Measurements from ENCODE around the gene P2RY13.

The P2RY13 gene

DNA sequence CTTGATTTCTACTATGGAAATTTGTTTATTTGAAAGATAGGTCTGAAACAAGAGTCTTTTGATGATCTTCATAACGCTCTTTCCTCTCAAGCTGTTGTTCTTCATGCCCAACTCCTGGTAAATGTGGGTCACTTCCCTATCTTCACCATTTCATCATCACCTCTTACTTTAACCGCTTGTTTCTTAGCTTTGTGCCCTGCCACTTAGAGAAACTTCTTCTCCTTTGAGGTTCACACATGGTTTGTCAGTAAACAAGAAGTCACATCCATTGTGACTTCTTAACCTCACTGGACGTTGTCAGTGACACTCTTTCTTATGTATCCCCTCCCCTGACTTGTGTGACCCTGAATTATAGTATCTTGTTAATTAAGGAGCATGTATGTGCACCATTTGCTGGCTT lies 16.9 kb upstream of the P2RY13 start:
- Mint-ChIP-seq H3K4me1 (peaks cover 8% of the 10 kb centered on the region), H3K27me3 (peaks cover 70% of the 10 kb centered on the region), H3K9me3 (no peaks in the 10 kb centered on the region), H3K4me3 (no peak overlapping the region), H3K36me3 (ENCODE audit: insufficient read depth) (no peaks in the 10 kb centered on the region), H3K27ac (ENCODE audit: low read depth) (no peak overlapping the region)
- DNase-seq (ENCODE audit: low spot score in 2 of 2) (no peak), ATAC-seq (replicated peaks; ENCODE audit: extremely low read depth, poor library complexity, severe bottlenecking) (no peak)

DNA sequence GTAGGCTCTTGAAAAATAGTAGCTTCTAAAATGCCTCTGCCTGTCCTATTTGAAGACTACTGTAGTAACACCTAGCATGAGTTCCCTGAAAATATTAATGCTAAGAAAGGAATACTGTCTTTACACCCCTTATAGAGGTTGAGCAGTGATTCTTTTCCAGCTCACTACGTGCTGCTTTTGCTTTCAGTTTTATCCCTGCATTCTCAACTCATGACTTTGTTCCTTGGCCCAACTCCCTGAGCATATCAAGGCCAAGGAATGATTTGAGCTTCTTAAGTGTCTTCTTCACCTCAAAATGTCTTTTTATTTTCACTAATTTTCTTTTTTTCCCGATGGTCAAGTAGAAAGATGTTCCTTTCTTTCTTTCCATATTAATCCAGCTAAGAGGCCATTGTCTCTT lies 16.5 kb upstream of the P2RY13 start:
- Mint-ChIP-seq H3K27me3 (peaks cover 70% of the 10 kb centered on the region), H3K4me1 (peaks cover 8% of the 10 kb centered on the region), H3K27ac (ENCODE audit: low read depth) (no peak overlapping the region), H3K4me3 (no peak overlapping the region), H3K9me3 (no peaks in the 10 kb centered on the region), H3K36me3 (ENCODE audit: insufficient read depth) (no peaks in the 10 kb centered on the region)
- ATAC-seq (replicated peaks; ENCODE audit: extremely low read depth, poor library complexity, severe bottlenecking) (no peak), DNase-seq (ENCODE audit: low spot score in 2 of 2) (no peak)

DNA sequence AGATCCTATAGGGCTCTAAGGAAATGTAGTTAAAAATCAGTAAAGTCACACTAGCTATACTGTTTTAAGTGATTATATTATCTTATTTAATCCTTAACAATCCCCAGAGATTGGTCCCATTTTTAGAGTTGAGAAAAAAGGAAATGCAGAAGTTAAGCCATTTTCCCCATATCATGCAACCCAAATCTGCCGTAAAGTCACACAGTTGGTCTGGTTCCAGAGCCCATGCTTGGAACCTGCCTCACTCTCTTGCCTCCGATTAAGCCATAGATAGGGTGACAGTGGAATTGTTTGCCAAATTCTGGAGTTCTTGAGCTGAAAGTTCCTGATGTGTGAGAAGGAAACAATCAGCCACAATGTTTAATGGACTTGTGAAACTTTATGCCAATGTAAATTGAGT lies 2.3 kb upstream of the P2RY13 start:
- ATAC-seq (replicated peaks; ENCODE audit: extremely low read depth, poor library complexity, severe bottlenecking): no peak
- Mint-ChIP-seq H3K27me3 (peaks cover 37% of the 10 kb centered on the region), H3K4me1 (peaks cover 6% of the 10 kb centered on the region)

DNA sequence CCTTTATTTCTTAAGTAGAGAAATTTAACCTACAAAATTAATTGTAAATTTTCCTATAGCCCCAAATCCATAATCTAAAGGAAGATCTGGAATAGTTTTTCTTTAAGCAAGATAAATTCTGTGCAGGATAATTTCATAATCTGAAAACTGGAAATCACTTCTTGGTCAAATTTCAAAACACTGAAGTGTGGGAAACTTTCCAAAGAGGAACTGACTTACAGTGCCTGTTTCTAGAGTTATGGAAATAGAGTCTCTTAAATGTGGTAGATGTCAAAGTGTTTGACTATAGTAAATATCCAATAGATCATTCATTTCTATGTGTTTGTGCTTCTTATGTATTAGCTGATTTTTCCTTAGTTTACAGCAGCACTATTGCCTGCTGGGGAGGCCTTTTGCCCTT lies 1.6 kb upstream of the P2RY13 start:
- peaks cover 2% of the 10 kb centered on the region for H3K36me3 Mint-ChIP-seq (ENCODE audit: insufficient read depth)
- peaks cover 38% of the 10 kb centered on the region for H3K27me3 Mint-ChIP-seq
- no peak for DNase-seq (ENCODE audit: low spot score in 2 of 2)
- ATAC-seq (replicated peaks; ENCODE audit: extremely low read depth, poor library complexity, severe bottlenecking): no peak
- no peaks in the 10 kb centered on the region for H3K9me3 Mint-ChIP-seq
- no peak overlapping the region for H3K27ac Mint-ChIP-seq (ENCODE audit: low read depth)
- no peak overlapping the region for H3K4me3 Mint-ChIP-seq
- peaks cover 6% of the 10 kb centered on the region for H3K4me1 Mint-ChIP-seq

More for the DNA sequence above, 2.3 kb upstream of the P2RY13 start:
- H3K9me3 Mint-ChIP-seq: no peaks in the 10 kb centered on the region
- no peak overlapping the region for H3K27ac Mint-ChIP-seq (ENCODE audit: low read depth)
- H3K4me3 Mint-ChIP-seq: no peak overlapping the region
- peaks cover 2% of the 10 kb centered on the region for H3K36me3 Mint-ChIP-seq (ENCODE audit: insufficient read depth)
- no peak for DNase-seq (ENCODE audit: low spot score in 2 of 2)

DNA sequence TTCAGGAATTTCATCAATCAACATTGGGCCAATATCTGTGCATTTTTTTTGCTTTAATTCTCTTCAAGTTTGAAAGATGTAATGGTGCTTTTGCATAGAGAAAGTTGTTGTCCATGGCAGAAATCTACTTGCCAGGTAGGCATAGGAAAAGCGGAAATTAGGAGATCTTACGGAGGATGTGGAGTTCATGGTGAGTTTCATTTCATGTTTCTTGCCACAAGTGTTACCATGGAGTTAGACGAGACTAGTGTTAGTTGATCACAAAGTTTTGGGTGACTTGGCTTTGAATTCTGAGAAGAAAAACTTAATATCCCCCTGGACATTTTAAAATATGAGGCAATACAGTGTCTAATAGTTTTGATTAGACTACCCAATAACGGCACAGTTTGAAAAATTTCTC lies 1.0 kb upstream of the P2RY13 start:
- peaks cover 35% of the 10 kb centered on the region for H3K27me3 Mint-ChIP-seq
- H3K36me3 Mint-ChIP-seq (ENCODE audit: insufficient read depth): peaks cover 2% of the 10 kb centered on the region
- DNase-seq (ENCODE audit: low spot score in 2 of 2) (no peak), ATAC-seq (replicated peaks; ENCODE audit: extremely low read depth, poor library complexity, severe bottlenecking) (no peak)
- H3K4me1 Mint-ChIP-seq: peaks cover 6% of the 10 kb centered on the region
- H3K9me3 Mint-ChIP-seq: no peaks in the 10 kb centered on the region
- H3K4me3 Mint-ChIP-seq: no peak overlapping the region
- H3K27ac Mint-ChIP-seq (ENCODE audit: low read depth): no peak overlapping the region

DNA sequence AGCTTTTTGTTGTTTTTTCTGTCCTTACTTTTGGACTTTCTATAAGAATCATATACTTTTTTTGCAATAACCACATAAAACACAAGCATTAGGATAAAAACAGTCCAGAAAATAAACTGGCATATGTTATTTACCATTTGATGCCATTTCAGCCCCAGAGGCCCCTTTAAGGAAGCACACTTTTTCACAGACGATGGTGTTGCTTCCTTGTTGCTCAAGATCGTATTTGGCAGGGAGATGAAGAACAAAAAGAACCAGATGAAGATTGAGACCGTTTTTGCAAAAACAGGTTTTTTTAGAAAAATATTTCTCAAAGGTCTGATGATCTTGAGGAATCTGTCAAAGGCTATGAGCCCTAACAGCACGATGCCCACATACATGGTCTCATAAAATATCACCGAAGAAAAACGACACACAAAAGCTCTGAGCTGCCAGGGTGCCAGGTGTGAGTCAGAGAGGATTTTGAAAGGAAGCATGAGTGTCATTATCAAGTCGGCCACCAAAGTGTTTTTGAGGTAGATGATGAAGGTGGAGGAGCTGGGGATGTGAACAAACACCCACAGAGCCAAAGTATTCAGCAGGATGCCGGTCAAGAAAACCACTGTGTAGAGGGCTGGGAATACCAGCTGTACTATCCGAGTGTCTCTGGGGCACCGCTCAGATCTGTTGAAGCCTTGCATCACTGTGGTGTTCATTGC lies 902 bp downstream of the P2RY13 start:
- Mint-ChIP-seq H3K27me3 (peaks cover 28% of the 10 kb centered on the region), H3K27ac (ENCODE audit: low read depth) (no peak overlapping the region), H3K36me3 (ENCODE audit: insufficient read depth) (peaks cover 2% of the 10 kb centered on the region), H3K4me1 (peaks cover 6% of the 10 kb centered on the region), H3K4me3 (no peak overlapping the region), H3K9me3 (no peaks in the 10 kb centered on the region)
- DNase-seq (ENCODE audit: low spot score in 2 of 2): no peak
- ATAC-seq (replicated peaks; ENCODE audit: extremely low read depth, poor library complexity, severe bottlenecking): peak; percentile 75

DNA sequence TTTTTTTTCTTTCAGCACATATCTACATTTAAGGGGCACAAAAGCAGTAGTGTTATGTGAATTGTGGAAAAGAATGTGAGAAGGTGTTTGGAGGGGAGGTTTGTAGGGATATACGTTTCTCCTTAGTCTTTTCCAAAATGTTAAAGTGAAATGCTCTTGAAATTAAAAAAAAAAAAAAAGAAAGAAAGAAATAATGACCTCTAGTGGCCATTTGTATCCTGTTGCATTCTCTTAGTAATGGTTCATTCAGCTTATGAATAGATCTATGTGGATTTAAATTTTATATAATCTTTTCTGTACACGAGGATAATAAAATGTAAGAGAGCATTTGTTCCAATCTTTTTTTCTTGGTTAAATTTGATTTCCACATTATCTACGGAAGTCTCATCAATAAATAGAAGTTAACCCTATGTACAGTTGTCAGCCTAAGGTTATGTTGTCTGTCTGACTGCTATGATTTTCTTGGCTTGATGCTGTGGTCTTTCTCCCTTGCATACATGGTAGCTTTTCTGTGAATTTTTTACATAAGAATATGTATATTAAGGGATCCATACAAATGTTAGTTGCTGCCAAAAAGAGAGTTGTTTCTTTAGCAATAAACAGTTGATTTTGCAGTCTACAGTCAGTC lies 1.7 kb downstream of the P2RY13 start:
- peaks cover 2% of the 10 kb centered on the region for H3K36me3 Mint-ChIP-seq (ENCODE audit: insufficient read depth)
- ATAC-seq (replicated peaks; ENCODE audit: extremely low read depth, poor library complexity, severe bottlenecking): no peak
- peaks cover 6% of the 10 kb centered on the region for H3K4me1 Mint-ChIP-seq
- no peaks in the 10 kb centered on the region for H3K9me3 Mint-ChIP-seq
- DNase-seq (ENCODE audit: low spot score in 2 of 2): no peak
- peaks cover 36% of the 10 kb centered on the region for H3K27me3 Mint-ChIP-seq
- no peak overlapping the region for H3K27ac Mint-ChIP-seq (ENCODE audit: low read depth)
- H3K4me3 Mint-ChIP-seq: no peak overlapping the region

DNA sequence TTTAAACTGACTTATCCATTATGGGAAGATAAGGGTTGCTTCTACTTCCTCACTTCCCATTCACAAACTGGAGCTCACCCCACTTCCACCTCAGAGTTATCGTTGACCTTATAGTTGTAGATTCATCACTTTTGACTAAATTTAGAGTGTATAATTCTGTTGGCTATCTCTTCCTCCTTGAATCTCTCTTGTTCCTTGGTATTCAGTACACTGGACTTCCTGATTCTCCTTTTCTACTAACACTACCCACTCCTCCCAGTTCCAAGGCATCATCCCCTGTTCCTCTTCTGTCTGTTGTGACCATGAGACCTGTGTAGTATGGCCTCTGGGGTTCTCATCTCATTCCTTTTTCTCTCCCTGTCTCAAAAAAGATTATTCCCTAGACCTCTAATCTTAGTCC lies 6.8 kb downstream of the P2RY13 start:
- no peaks in the 10 kb centered on the region for H3K9me3 Mint-ChIP-seq
- H3K36me3 Mint-ChIP-seq (ENCODE audit: insufficient read depth): no peaks in the 10 kb centered on the region
- no peak for DNase-seq (ENCODE audit: low spot score in 2 of 2)
- H3K27me3 Mint-ChIP-seq: peaks cover 47% of the 10 kb centered on the region
- no peak overlapping the region for H3K27ac Mint-ChIP-seq (ENCODE audit: low read depth)
- H3K4me3 Mint-ChIP-seq: no peak overlapping the region
- no peak for ATAC-seq (replicated peaks; ENCODE audit: extremely low read depth, poor library complexity, severe bottlenecking)
- H3K4me1 Mint-ChIP-seq: no peaks in the 10 kb centered on the region

DNA sequence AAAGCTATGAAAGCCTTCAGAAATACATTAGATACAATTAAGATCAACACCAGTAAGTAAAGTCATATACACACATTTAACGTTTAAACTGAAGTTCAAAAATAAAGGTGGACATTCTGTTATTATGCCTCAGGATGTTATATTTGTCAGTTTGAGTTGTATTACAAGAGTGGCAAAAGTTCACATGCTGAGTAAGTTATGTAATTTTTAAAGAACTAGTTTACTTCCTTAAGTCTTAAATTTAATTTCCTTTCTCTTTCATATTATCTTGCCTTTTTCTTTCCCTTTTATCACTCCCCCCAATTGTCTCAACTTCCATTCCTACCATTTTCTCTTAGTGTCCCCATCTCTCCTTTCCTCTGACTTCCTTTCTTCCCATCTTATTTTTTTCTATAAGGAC lies 7.8 kb downstream of the P2RY13 start:
- Mint-ChIP-seq H3K4me3 (no peak overlapping the region), H3K9me3 (no peaks in the 10 kb centered on the region), H3K36me3 (ENCODE audit: insufficient read depth) (no peaks in the 10 kb centered on the region), H3K27ac (ENCODE audit: low read depth) (no peak overlapping the region), H3K4me1 (no peaks in the 10 kb centered on the region), H3K27me3 (peaks cover 44% of the 10 kb centered on the region)
- DNase-seq (ENCODE audit: low spot score in 2 of 2): no peak
- no peak for ATAC-seq (replicated peaks; ENCODE audit: extremely low read depth, poor library complexity, severe bottlenecking)

DNA sequence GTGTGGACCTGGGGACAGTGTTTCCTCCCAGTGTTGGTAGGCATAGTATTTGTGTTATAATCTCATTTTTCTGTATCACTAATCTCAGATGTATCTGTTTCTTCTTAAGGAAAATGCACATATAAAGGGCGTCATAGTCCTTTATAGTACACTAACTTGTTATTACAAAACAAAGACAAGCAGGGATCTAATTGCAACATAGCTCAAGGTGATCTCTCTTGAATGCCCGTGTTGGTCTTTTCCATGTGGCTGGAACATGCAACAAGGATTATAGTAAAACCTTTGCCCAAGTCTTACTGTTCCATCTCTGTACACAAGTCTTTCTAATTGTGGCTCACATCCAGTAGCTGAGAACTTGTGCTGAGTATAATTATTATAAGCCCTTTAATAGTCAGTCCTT lies 9.2 kb downstream of the P2RY13 start:
- DNase-seq (ENCODE audit: low spot score in 2 of 2) (no peak), ATAC-seq (replicated peaks; ENCODE audit: extremely low read depth, poor library complexity, severe bottlenecking) (no peak)
- Mint-ChIP-seq H3K27me3 (peaks cover 36% of the 10 kb centered on the region), H3K9me3 (no peaks in the 10 kb centered on the region), H3K27ac (ENCODE audit: low read depth) (no peak overlapping the region), H3K36me3 (ENCODE audit: insufficient read depth) (no peaks in the 10 kb centered on the region), H3K4me1 (no peaks in the 10 kb centered on the region), H3K4me3 (no peak overlapping the region)

DNA sequence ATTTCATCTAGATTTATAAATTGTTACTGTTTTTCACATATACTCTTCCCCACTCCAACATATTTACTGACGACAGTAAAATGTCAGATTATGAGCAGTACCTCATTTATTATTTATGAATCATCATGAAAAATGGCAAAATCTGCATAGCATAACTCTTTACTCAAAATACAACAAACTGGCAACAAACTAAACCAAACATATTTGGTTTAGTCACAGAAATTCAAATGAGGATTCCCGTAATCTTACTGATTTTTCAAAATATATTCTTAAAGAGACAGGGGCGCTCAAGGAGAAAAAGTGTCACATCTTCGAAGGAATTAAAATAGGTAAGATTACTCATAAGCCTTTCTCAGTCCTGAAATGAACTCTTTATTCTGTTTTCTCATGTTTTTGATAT lies 9.7 kb downstream of the P2RY13 start:
- Mint-ChIP-seq H3K4me3 (no peak overlapping the region), H3K27ac (ENCODE audit: low read depth) (no peak overlapping the region), H3K4me1 (no peaks in the 10 kb centered on the region), H3K9me3 (no peaks in the 10 kb centered on the region), H3K27me3 (peaks cover 36% of the 10 kb centered on the region), H3K36me3 (ENCODE audit: insufficient read depth) (no peaks in the 10 kb centered on the region)
- ATAC-seq (replicated peaks; ENCODE audit: extremely low read depth, poor library complexity, severe bottlenecking) (no peak), DNase-seq (ENCODE audit: low spot score in 2 of 2) (no peak)

DNA sequence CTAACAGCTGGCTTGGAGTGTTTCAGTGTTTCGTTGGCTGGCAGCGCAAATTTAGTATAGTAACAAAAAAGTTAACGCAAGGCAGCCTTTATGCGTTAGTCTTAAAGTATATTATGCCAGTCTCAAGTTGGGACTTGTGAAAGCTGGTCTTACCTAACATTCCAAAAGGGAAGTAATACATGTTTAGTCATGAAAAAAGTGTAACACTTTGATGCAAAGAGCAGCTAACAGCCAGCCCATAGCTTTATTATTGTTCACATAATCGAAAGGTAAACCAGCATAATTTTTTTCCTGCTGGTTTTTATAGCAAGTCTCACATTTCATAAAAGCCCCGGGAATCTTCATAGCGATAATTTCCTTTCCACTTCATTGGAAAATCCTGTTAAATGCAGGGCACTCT lies 10.4 kb downstream of the P2RY13 start:
- ATAC-seq (replicated peaks; ENCODE audit: extremely low read depth, poor library complexity, severe bottlenecking): no peak
- Mint-ChIP-seq H3K27me3 (peaks cover 36% of the 10 kb centered on the region), H3K4me1 (no peaks in the 10 kb centered on the region)

DNA sequence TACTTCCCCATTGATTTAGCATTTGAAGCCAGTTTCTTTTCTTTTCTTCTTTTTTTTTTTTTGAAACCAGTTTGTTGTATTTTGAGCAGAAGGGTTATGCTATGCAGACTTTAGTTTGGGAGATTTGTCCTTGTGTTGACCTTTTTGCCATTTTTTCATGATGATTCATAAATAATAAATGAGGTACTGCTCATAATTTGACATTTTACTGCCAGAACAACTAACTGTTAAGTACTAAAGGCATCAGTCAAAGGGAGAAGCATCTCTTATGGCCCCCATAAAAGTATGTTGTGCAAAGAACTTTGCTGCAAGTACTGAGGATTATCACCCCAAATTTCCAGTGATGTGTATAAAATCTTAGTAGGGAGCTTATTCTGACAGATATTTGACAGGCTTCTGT lies 11.0 kb downstream of the P2RY13 start:
- ATAC-seq (replicated peaks; ENCODE audit: extremely low read depth, poor library complexity, severe bottlenecking) (no peak), DNase-seq (ENCODE audit: low spot score in 2 of 2) (no peak)
- Mint-ChIP-seq H3K36me3 (ENCODE audit: insufficient read depth) (no peaks in the 10 kb centered on the region), H3K4me1 (no peaks in the 10 kb centered on the region), H3K27ac (ENCODE audit: low read depth) (no peak overlapping the region), H3K27me3 (peaks cover 34% of the 10 kb centered on the region), H3K4me3 (no peak overlapping the region), H3K9me3 (no peaks in the 10 kb centered on the region)

More for the DNA sequence above, 10.4 kb downstream of the P2RY13 start:
- Mint-ChIP-seq H3K9me3 (no peaks in the 10 kb centered on the region), H3K27ac (ENCODE audit: low read depth) (no peak overlapping the region), H3K4me3 (no peak overlapping the region), H3K36me3 (ENCODE audit: insufficient read depth) (no peaks in the 10 kb centered on the region)
- DNase-seq (ENCODE audit: low spot score in 2 of 2): no peak
